Stimulated activated CD8-positive, alpha-beta memory T cell treated with anti-CD3 and anti-CD28 coated beads, Interleukin-15, amount 100 ng/mL, for 4 hours (primary cell): Measurements from ENCODE around the gene RPL12.

Experiments used
- DNase-seq, 2 donors: peaks; one replicate each; pipeline ENCODE4 v3.0.0-alpha.2; 2020; ENCODE audit warnings: low read depth in 2 of 2

The RPL12 gene

GRCh38 chr9:127404631-127405030, 46.6 kb downstream of the RPL12 start:
- no peak for DNase-seq

- no peak for DNase-seq
Measured at GRCh38 chr9:127403507-127404192, 47.6 kb downstream of the RPL12 start.

- DNase-seq = no peak
Measured at GRCh38 chr9:127402401-127403090, 48.7 kb downstream of the RPL12 start.

- no peak for DNase-seq
Measured at GRCh38 chr9:127399736-127400269, 51.4 kb downstream of the RPL12 start.

- DNase-seq = no peak
Measured at GRCh38 chr9:127398715-127399400, 52.3 kb downstream of the RPL12 start.

- no peak for DNase-seq
Measured at GRCh38 chr9:127398275-127398647, 52.9 kb downstream of the RPL12 start.
